Heart left ventricle (tissue), 16 donors: Measurements from ENCODE around the gene PDE11A. TPM values are rescaled to one million over a fixed set of nuclear protein-coding genes. Genes with fewer than 3 reads are reported as not detected.

ENCODE experiments used
- ATAC-seq, 4 donors: fragments of 200-7000 bp; cut with Tn5 transposase; one replicate each; pipeline ENCODE4 v1.9.1; 2020 to 2022; ENCODE audit warnings: moderate library complexity in 4 of 4, mild to moderate bottlenecking in 3 of 4, moderate number of reproducible peaks in 1 of 4
- DNase-seq, 5 donors: peaks; one replicate each; pipeline ENCODE4 v3.0.0-alpha.2; 2020
- H3K27ac ChIP-seq, 12 donors: fragments of 200-600 bp; sonication (generic) in 4 of 12; one replicate each; pipeline versions ENCODE4 v1.5.0 to v1.8.0; 2016 to 2022; ENCODE audit warnings: mild to moderate bottlenecking in 2 of 12
- H3K27me3 ChIP-seq, 9 donors: fragments of 200-600 bp; sonication (generic) in 2 of 9; one replicate each; pipeline versions ENCODE4 v1.5.1 to v1.8.0; 2016 to 2022; ENCODE audit warnings: mild to moderate bottlenecking in 3 of 9
- H3K36me3 ChIP-seq, 9 donors: fragments of 200-600 bp; sonication (generic) in 2 of 9; one replicate each; pipeline versions ENCODE4 v1.5.0 to v1.8.0; 2018 to 2022; ENCODE audit warnings: mild to moderate bottlenecking in 2 of 9
- H3K4me1 ChIP-seq, 12 donors: fragments of 200-600 bp; sonication (generic) in 4 of 12; one replicate each; pipeline versions ENCODE4 v1.5.0 to v1.8.0; 2016 to 2022; ENCODE audit warnings: mild to moderate bottlenecking in 3 of 12
- H3K4me3 ChIP-seq, 12 donors: fragments of 200-600 bp; sonication (generic) in 4 of 12; one replicate each; pipeline versions ENCODE4 v1.5.0 to v1.8.0; 2017 to 2022; ENCODE audit warnings: mild to moderate bottlenecking in 9 of 12, moderate library complexity in 4 of 12
- H3K9me3 ChIP-seq, 12 donors: fragments of 200-600 bp; sonication (generic) in 4 of 12; one replicate each; pipeline versions ENCODE4 v1.5.0 to v1.8.0; 2016 to 2022; ENCODE audit warnings: mild to moderate bottlenecking in 1 of 12
- CTCF ChIP-seq, 12 donors: fragments of 200-600 bp; sonication (generic) in 4 of 12; IDR thresholded peaks; one replicate each; pipeline versions ENCODE4 v1.5.0 to v1.8.0; 2018 to 2022; ENCODE audit warnings: antibody characterized with exemption in 12 of 12, mild to moderate bottlenecking in 5 of 12
- POLR2A ChIP-seq, 2 donors: fragments of 450-650 bp; IDR thresholded peaks; one replicate each; pipeline ENCODE4 v1.6.1; 2017; ENCODE audit warnings: antibody characterized with exemption in 2 of 2, mild to moderate bottlenecking in 2 of 2, moderate library complexity in 2 of 2
- WGBS, 4 donors: extraction: QIAGEN DNeasy Blood & Tissue Kit in 2 of 4; methylation state at CpG; one replicate each; pipeline versions ENCODE4 v1.1.5 to v1.1.7; 2013 to 2018; 5-methylcytosine and 5-hydroxymethylcytosine counted together
- intact Hi-C, 10 donors: fragments of 100-400 bp; cut with DNase I; formaldehyde crosslinking; loops; one replicate each; pipeline versions ENCODE4 v1.11.1 to v1.14.2; 2022
- polyA plus RNA-seq, 2 donors: library from polyadenylated mRNA; stranded (reverse); fragments of 200-250 nt; gene quantifications; one replicate each; pipeline ENCODE4 v1.2.3, GENCODE V29; 2013
- total RNA-seq, 9 donors: library from RNA; depleted of rRNA in 2 of 9; stranded (reverse); fragments of >200 nt in 2 of 9; fragmentation: NEBNext Ultra II Directional in 3 of 9; extraction: Animal tissue kit (Norgen Biotek cat#: 25700) in 3 of 9; gene quantifications; one replicate each; pipeline versions ENCODE4 v1.1.0 to v1.2.4, GENCODE V29; 2016 to 2023
- donor health status: ischemic (EF 13 %, LVEDD 7.1; RV severe dilation, severe dysfunction).
- donor health status: healthy with polysubstance abuse.
- donor health status: DM: no; HTN: yes; CAD: no.
- donor health status: DM: no; HTN: no; CAD: no.
- donor health status: ischemic (EF 25% LVEDD 6.9; RV normal size, moderate dysfunction).
- donor health status: ischemic (EF 25% LVEDD 5.7; RV mildly dilated, moderate dysfunction).
- donor health status: healthy.
- donor health status: DM: yes; HTN: yes; CAD: no.
- donor health status: ischemic (EF 35%, LVEDD 5.7; RV mildly dilated, moderate dysfunction).
- donor health status: nonischemic (EF 11% LVEDD 7.7; RV severe dilation, severe dysfunction).
- donor health status: DM: yes; HTN: yes; CAD: no.
- donor health status: PGD.
- donor health status: ischemic (EF 29% LVEDD 5.4; RV normal size, mild dysfunction).
- donor health status: nonischemic (EF 23%, LVEDD 6.1; RV moderate dilation, normal function).

PDE11A gene
- total and polyA plus RNA-seq, 11 donors, result 0.24 to 2.9 (median 0.88) TPM

GRCh38 chr2:177733322-177733855 lies 339.2 kb downstream of the PDE11A start:
- no peak overlapping the region for H3K27ac ChIP-seq
- intact Hi-C loops, result loop anchor here in 1 of 10 donors (5.0 kb wide), 1 partner anchor 396 kb away; no protein-coding TSS in a partner anchor
- peaks cover 0 to 7% (median 0%) of the 10 kb centered on the region in 9 donors for H3K27me3 ChIP-seq
- H3K36me3 ChIP-seq, result no peaks in the 10 kb centered on the region
- DNase-seq, result no peak
- no peak for TF ChIP-seq CTCF (IDR thresholded peaks at IDR 0.05)
- no peak for TF ChIP-seq POLR2A (IDR thresholded peaks at IDR 0.05)
- WGBS, 4 donors, result 79 to 88% (median 82%) methylated on average over 2 of the region's 2 CpGs
- H3K4me3 ChIP-seq, result no peak overlapping the region
- no peaks in the 10 kb centered on the region for H3K4me1 ChIP-seq
- H3K9me3 ChIP-seq, result no peaks in the 10 kb centered on the region
- no peak for ATAC-seq

GRCh38 chr2:177731384-177731783 lies 341.2 kb downstream of the PDE11A start:
- DNase-seq (no peak), ATAC-seq (no peak)
- H3K27ac ChIP-seq, result no peak overlapping the region
- peaks cover 0 to 7% (median 0%) of the 10 kb centered on the region in 9 donors for H3K27me3 ChIP-seq
- no peak for TF ChIP-seq CTCF (IDR thresholded peaks at IDR 0.05)
- no peak for TF ChIP-seq POLR2A (IDR thresholded peaks at IDR 0.05)
- no peaks in the 10 kb centered on the region for H3K36me3 ChIP-seq
- H3K4me1 ChIP-seq, result no peaks in the 10 kb centered on the region
- 59 to 81% (median 63%) methylated on average over 3 of the region's 3 CpGs for WGBS, 4 donors
- H3K4me3 ChIP-seq, result no peak overlapping the region
- intact Hi-C loops, result loop anchor here in 1 of 10 donors (5.0 kb wide), 1 partner anchor 394 kb away; no protein-coding TSS in a partner anchor
- no peaks in the 10 kb centered on the region for H3K9me3 ChIP-seq

DNA sequence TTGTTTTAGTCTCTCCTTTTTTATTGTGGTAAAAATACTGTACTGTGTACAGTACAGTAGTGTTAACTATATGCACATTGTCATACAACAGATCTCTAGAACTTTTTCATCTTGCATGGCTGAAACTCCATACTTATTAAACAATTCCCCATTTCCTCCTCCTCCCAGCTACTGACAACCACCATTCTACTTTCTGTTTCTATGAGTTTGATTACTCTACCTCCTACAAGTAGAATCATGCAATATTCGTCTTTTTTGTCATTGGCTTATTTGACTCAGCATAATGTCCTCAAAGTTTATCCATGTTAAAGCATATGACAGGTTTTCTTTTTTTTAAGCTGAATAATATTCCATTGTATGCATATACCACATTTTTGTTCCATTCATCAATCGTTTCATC lies 341.8 kb downstream of the PDE11A start:
- Histone ChIP-seq H3K9me3 (no peaks in the 10 kb centered on the region), H3K4me3 (no peak overlapping the region), H3K36me3 (no peaks in the 10 kb centered on the region), H3K27me3 (peaks cover 0 to 7% (median 0%) of the 10 kb centered on the region in 9 donors), H3K27ac (no peak overlapping the region), H3K4me1 (peaks cover 0 to under 1% (median 0%) of the 10 kb centered on the region in 12 donors)
- DNase-seq, result no peak
- TF ChIP-seq CTCF (IDR thresholded peaks at IDR 0.05), result no peak
- TF ChIP-seq POLR2A (IDR thresholded peaks at IDR 0.05), result no peak
- WGBS, 4 donors, result 68 to 82% (median 74%) methylated on average over 2 of the region's 2 CpGs
- ATAC-seq, result no peak
- intact Hi-C loops, result loop anchor here in 1 of 10 donors (5.0 kb wide), 1 partner anchor 393 kb away; no protein-coding TSS in a partner anchor

- Histone ChIP-seq H3K36me3 (no peaks in the 10 kb centered on the region), H3K4me3 (no peak overlapping the region), H3K27me3 (peaks cover 0 to 7% (median 0%) of the 10 kb centered on the region in 9 donors), H3K4me1 (peaks cover 0 to 5% (median 0%) of the 10 kb centered on the region in 12 donors), H3K9me3 (no peaks in the 10 kb centered on the region), H3K27ac (no peak overlapping the region)
- TF ChIP-seq CTCF (IDR thresholded peaks at IDR 0.05) (no peak), POLR2A (IDR thresholded peaks at IDR 0.05) (no peak)
- 85 to 92% (median 86%) methylated on average over 3 of the region's 3 CpGs for WGBS, 4 donors
- no peak for ATAC-seq
- intact Hi-C loops, result loop anchor here in 1 of 10 donors (5.0 kb wide), 1 partner anchor 393 kb away; no protein-coding TSS in a partner anchor
- no peak for DNase-seq
These were observed 342.2 kb downstream of the PDE11A start for GRCh38 chr2:177730363-177730762.
